GM12875 (cell line): ENCODE measurements around the gene HASPIN.

Source experiments
- H3K4me3 ChIP-seq: one replicate; pipeline ENCODE4 v1.5.1; 2011; ENCODE audit warnings: low read depth, low read length, control low read depth
- TF ChIP-seq, protein P1 (sequence below): IDR thresholded peaks from 2 replicates; pipeline ENCODE4 v1.5.1; 2011; ENCODE audit warnings: low read depth, mild to moderate bottlenecking, control low read depth, inconsistent platforms, low read length, moderate library complexity, borderline replicate concordance; ENCODE audit not compliant: insufficient read depth

HASPIN gene

DNA sequence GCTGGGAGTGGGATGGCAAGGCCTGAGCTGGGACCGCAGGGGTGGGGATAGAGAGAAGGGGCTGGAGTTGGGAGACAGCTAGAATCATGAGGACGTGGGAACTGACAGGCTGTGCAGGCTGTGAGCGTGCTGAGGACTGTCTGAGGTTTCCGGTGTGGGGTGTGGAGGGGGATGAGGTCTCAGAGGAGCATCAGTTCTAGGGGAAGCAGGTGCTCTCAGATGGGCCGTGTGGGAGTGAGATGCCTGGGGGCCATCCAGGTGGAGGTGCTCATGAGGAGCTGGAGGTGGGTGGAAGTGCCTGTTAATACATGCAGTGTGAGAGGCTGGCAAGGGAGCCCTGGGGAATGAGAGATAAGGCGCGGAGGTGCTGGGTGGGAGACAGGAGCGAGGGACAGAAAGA is 27.2 kb downstream of the HASPIN start:
- TF ChIP-seq, protein P1, sequence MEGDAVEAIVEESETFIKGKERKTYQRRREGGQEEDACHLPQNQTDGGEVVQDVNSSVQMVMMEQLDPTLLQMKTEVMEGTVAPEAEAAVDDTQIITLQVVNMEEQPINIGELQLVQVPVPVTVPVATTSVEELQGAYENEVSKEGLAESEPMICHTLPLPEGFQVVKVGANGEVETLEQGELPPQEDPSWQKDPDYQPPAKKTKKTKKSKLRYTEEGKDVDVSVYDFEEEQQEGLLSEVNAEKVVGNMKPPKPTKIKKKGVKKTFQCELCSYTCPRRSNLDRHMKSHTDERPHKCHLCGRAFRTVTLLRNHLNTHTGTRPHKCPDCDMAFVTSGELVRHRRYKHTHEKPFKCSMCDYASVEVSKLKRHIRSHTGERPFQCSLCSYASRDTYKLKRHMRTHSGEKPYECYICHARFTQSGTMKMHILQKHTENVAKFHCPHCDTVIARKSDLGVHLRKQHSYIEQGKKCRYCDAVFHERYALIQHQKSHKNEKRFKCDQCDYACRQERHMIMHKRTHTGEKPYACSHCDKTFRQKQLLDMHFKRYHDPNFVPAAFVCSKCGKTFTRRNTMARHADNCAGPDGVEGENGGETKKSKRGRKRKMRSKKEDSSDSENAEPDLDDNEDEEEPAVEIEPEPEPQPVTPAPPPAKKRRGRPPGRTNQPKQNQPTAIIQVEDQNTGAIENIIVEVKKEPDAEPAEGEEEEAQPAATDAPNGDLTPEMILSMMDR: no peak
- H3K4me3 ChIP-seq: no peak overlapping the region

DNA sequence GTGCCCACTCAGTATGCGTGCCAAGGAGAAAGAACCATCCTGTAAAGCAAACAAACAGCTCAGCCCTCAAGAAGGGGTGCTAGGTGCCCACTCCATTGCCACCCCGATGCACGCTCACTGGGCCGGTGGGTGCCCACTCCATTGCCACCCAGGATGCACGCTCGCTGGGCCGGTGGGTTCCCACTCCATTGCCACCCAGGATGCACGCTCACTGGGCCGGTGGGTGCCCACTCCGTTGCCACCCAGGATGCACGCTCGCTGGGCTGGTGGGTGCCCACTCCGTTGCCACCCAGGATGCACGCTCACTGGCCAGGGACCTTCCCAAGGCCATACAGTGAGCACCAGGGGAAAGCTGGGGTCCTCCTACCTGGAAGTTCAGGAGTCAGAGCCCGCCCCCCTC is 28.1 kb downstream of the HASPIN start:
- no peak overlapping the region for H3K4me3 ChIP-seq
- TF ChIP-seq, protein P1: no peak

DNA sequence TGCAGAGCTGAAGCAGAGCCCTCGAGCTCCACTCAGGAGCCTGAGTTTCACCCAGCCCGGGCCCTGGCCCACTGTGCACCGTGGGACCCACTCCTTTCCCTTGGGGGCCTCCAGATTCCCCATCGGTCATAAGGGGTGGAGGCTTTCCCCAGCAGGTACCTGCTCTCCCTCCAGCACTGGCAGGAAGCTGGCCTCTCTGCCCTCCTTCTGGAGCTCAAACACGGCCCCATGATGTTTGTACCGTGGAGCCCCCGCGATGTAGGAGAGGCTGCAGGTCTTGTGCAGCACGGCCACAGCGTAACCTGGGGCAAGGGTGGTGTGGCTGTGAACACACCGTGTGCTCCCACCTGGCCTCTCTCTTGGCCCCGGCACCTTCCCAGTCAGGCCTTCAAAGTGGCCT is 29.9 kb downstream of the HASPIN start:
- H3K4me3 ChIP-seq: no peak overlapping the region
- TF ChIP-seq, protein P1: no peak

DNA sequence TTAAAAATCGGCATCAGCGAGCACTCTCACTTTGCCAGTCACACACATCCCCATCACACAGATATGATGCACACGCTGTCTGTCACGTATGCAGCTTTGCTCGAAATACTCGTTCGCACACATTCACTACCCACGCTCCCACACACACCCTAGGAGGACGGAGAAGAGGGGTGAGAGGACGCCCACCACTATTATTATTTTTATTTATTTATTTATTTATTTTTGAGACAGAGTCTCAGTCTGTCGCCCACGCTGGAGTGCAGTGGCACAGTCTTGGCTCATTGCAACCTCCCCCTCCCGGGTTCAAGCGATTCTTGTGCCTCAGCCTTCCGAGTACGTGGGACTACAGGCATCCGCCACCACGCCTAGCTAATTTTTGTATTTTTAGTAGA is 30.4 kb downstream of the HASPIN start:
- no peak overlapping the region for H3K4me3 ChIP-seq

DNA sequence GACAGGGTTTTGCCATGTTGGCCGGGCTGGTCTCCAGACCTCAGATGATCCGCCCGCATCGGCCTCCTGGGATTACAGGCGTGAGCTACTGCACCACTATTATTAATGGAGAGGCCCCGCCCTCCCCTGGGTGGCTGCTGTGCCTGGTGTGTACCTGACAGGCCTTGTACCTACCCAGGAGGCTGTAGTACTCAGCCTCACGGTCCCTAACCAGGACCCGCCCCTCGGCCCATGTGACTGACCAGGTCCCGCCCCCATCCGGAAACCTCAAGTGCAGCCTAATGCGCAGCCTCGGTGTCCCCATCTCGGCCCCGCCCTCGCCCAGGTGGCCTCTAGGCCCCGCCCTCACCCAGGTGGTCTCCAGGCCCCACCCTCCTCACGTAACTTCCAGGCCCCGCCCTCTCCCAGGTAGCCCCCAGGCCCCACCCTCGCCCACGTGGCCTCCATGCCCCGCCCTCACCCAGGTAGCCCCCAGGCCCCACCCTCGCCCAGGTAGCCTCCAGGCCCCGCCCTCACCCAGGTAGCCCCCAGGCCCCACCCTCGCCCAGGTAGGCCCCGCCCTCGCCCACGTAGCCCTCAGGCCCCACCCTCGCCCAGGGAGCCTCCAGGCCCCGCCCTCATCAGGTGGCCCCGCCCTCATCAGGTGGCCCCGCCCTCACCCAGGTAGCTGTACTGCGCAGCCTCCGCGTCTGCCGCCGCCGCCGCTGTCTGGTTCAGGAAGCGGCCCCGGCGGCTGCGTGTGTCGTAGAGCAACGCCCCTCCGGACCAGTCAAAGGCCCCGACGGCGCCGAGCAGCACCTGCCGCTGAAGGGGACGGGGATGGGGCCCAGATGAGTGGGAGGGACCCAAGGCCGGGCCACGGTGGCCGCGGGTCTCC is 31.0 kb downstream of the HASPIN start:
- H3K4me3 ChIP-seq: no peak overlapping the region
- TF ChIP-seq, protein P1: no peak

More for the DNA sequence above, 30.4 kb downstream of the HASPIN start:
- TF ChIP-seq, protein P1: no peak

DNA sequence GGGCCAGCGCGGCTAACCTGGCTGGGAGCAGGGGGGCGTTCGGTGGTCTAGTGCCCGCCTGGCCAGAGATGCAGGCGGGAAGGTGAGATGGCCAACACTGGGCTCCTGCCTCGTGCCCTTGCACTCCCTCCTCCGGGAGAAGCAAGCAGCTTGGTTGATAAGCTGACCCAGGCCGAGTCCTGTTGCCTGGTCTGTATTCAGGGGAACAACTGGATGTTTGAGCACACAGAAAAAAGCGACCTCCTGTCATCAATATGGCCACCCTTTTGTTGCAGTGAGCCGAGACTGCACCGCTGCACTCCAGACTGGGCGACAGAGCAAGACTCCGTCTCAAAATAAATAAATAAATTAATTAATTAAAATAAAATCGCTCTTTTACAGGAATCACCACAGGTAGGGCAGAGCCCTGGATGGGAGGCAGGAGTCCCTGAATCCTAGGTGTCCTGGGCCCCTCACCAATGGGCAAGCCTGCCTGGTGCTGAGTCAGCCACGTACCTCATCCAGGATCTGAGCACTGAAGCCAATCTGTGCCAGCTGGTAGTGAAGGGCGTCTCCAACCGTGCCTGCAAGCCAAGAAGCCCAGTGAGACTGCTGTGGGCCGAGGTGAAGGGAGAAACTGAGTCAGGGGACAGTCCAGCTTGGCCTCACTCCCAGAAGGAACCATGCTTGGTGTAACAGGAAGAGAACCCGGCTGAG is 31.8 kb downstream of the HASPIN start:
- no peak overlapping the region for H3K4me3 ChIP-seq
- TF ChIP-seq, protein P1: no peak
